Natural killer cell (primary cell): ENCODE measurements around the gene PSME2. TPM values are rescaled to one million over a fixed set of nuclear protein-coding genes. Genes with fewer than 3 reads are reported as not detected.

Experiments used
- ATAC-seq, 3 donors: fragments of 150-1000 bp in 2 of 3; fragments of 200-7000 bp in 1 of 3; cut with Tn5 transposase; 1 replicate in 1 of 3; 2 replicates in 2 of 3; pipeline ENCODE4 v1.10.0; 2021; ENCODE audit warnings: mild to moderate bottlenecking in 2 of 3, moderate library complexity in 2 of 3
- DNase-seq, 2 donors: peaks; one replicate each; pipeline versions ENCODE4 v3.0.0 to v3.0.0-alpha.2; 2013 to 2021; ENCODE audit warnings: mixed read lengths in 1 of 2
- H3K27ac ChIP-seq: one replicate; pipeline ENCODE4 v1.5.1; 2013; ENCODE audit warnings: mild to moderate bottlenecking, low read length
- H3K27me3 ChIP-seq: one replicate; pipeline ENCODE4 v1.6.1; 2013; ENCODE audit warnings: low read length; ENCODE audit not compliant: control insufficient read depth, insufficient read depth
- H3K36me3 ChIP-seq: one replicate; pipeline ENCODE4 v1.6.1; 2013; ENCODE audit warnings: low read length; ENCODE audit not compliant: control insufficient read depth, insufficient read depth
- H3K4me1 ChIP-seq: one replicate; pipeline ENCODE4 v1.6.1; 2013; ENCODE audit warnings: low read length; ENCODE audit not compliant: control insufficient read depth, insufficient read depth
- H3K4me3 ChIP-seq: one replicate; pipeline ENCODE4 v1.5.1; 2013; ENCODE audit warnings: low read length
- H3K9me3 ChIP-seq: one replicate; pipeline ENCODE4 v1.6.1; 2013; ENCODE audit warnings: low read length; ENCODE audit not compliant: control insufficient read depth, insufficient read depth
- H3K27ac Mint-ChIP-seq, 2 donors: one replicate each; pipeline ENCODE4 v1.8.0; 2022; ENCODE audit warnings: mild to moderate bottlenecking in 2 of 2, mixed read lengths in 2 of 2, moderate library complexity in 1 of 2
- H3K27me3 Mint-ChIP-seq, 2 donors: one replicate each; pipeline ENCODE4 v1.8.0; 2022; ENCODE audit warnings: low read depth in 2 of 2, mixed read lengths in 2 of 2
- H3K36me3 Mint-ChIP-seq: one replicate; pipeline ENCODE4 v1.8.0; 2022; ENCODE audit warnings: mixed read lengths
- H3K4me1 Mint-ChIP-seq, 2 donors: one replicate each; pipeline ENCODE4 v1.8.0; 2022; ENCODE audit warnings: mixed read lengths in 2 of 2
- H3K4me3 Mint-ChIP-seq: one replicate; pipeline ENCODE4 v1.8.0; 2022; ENCODE audit warnings: mild to moderate bottlenecking, moderate library complexity, mixed read lengths
- H3K9me3 Mint-ChIP-seq, 2 donors: one replicate each; pipeline ENCODE4 v1.8.0; 2022; ENCODE audit warnings: mixed read lengths in 2 of 2
- CTCF ChIP-seq: fragments of 200-600 bp; IDR thresholded peaks from one replicate; pipeline ENCODE4 v1.8.0; 2022; ENCODE audit warnings: antibody characterized with exemption
- WGBS: methylation state at CpG from one replicate; pipeline ENCODE4 v1.1.7; 2013; ENCODE audit warnings: missing lambda C conversion rate; ENCODE audit not compliant: insufficient coverage; 5-methylcytosine and 5-hydroxymethylcytosine counted together
- intact Hi-C: fragments of 100-400 bp; cut with micrococcal nuclease; formaldehyde crosslinking; loops from one replicate; pipeline ENCODE4 v1.14.2; 2022
- total RNA-seq, 4 donors: library from RNA; stranded (reverse); fragments of 120-200 nt in 1 of 4; gene quantifications; one replicate each; pipeline versions ENCODE4 v1.2.3 to v1.2.4, GENCODE V29; 2013 to 2022

Gene PSME2
- total RNA-seq, 3 donors from 2014 or later (not counting 1 experiment from before 2014, with no cell fraction given) = 193 to 237 (median 234) TPM

DNA sequence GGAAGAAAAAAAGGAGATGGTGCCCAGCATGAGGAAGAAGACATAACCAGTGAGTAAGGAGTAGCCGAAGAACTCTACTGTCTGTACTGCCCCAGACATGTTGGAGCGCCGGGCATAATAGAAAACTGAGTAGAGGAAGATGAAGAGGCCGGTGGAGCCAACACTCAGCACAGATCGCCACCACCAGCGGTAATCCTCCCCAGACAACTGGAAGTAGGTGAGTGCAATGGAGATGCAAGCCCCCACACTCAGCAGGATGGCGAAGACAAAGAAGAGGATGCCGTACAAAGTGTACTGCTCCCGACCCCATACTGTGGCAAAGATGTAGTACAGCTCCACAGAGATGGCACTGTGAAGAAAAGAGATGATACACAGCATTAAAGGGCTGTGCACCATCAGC, 43.0 kb upstream of the PSME2 start:
- Histone ChIP-seq H3K27ac (peak overlapping the region; percentile 68), H3K4me3 (no peak overlapping the region), H3K27me3 (no peaks in the 10 kb centered on the region), H3K4me1 (peaks cover 24% of the 10 kb centered on the region), H3K36me3 (peaks cover 32% of the 10 kb centered on the region), H3K9me3 (no peaks in the 10 kb centered on the region)
- Mint-ChIP-seq H3K4me3 (no peak overlapping the region), H3K4me1 (peaks cover 33 to 41% of the 10 kb centered on the region in 2 donors), H3K27me3 (no peaks in the 10 kb centered on the region), H3K36me3 (no peaks in the 10 kb centered on the region), H3K27ac (peak overlapping the region; percentile 83 to 97), H3K9me3 (no peaks in the 10 kb centered on the region)
- ATAC-seq (no peak), DNase-seq (no peak)
- 94% methylated on average over 9 of the region's 9 CpGs for WGBS
- intact Hi-C loops = loop anchor here (2.0 kb wide), 3 partner anchors 43 to 109 kb away; partner anchors contain the start of genes DCAF11, DHRS1, NOP9 and NRL
- no peak for TF ChIP-seq CTCF

- intact Hi-C loops = loop anchor here (2.0 kb wide), 3 partner anchors 42 to 110 kb away; partner anchors contain the start of genes DCAF11, DHRS1, NOP9 and NRL
- 0% methylated on average over 1 of the region's 3 CpGs for WGBS
- Histone ChIP-seq H3K36me3 (peaks cover 36% of the 10 kb centered on the region), H3K4me3 (no peak overlapping the region), H3K27ac (peak overlapping the region; percentile 68), H3K4me1 (peaks cover 23% of the 10 kb centered on the region), H3K9me3 (no peaks in the 10 kb centered on the region), H3K27me3 (no peaks in the 10 kb centered on the region)
- H3K36me3 Mint-ChIP-seq = no peaks in the 10 kb centered on the region
- peak overlapping the region; percentile 85 for H3K4me3 Mint-ChIP-seq
- H3K27ac Mint-ChIP-seq = peak overlapping the region; percentile 83 to 97
- DNase-seq (no peak), ATAC-seq (no peak)
- TF ChIP-seq CTCF = no peak
- no peaks in the 10 kb centered on the region for H3K27me3 Mint-ChIP-seq
- no peaks in the 10 kb centered on the region for H3K9me3 Mint-ChIP-seq
- H3K4me1 Mint-ChIP-seq = peaks cover 28 to 36% of the 10 kb centered on the region in 2 donors
Measured at GRCh38 chr14:24189059-24189375, 42.6 kb upstream of the PSME2 start.

DNA sequence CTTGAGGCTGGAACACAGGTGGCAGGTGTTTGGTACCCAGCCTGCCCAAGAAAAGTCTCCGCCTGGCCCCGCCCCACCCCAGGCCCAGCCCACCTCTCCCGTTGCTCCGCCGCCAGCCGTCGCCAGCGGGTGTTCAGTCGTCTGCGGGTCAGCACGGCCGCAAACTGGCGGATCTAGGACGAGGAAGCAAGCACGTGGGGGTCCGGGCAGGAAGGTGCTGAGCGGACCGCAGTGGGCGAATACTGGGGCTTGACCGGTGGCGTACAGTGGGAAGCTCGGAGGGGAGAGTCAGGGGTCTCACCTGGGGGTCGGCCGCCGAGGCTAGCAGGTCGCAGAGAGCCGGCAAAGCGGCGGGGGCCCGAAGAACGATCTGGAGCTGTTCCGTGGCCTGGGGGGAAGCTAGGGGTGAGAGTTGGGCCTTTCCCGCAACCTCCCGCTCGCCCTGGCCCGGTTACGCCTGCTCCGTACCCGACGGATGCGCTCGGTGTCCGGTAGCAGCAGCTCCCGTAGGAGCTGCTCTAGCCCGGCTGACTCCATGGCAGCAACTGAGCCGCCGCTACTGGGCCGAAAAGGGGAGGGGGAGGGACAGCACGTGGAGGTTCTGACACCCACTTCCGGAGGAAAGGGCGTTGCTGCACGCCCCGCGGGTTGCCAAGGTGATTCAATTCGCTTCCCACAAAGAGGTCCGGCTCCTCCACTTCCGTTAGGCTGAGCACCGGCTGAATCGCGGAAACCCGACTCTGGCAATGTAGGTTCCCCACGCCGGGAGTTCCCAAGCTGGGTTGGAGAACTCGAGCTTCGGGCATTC, 42.0 kb upstream of the PSME2 start, which contains the start of gene IPO4:
IPO4 (minus strand) TSS at position 566 of the 808 bp plus-strand sequence; CDS start at position 537, 29 bp downstream.
- Histone ChIP-seq H3K27ac (peak within 1 kb of the TSS; percentile 68), H3K27me3 (no peaks in the 10 kb centered on the region), H3K9me3 (no peaks in the 10 kb centered on the region), H3K4me1 (peaks cover 23% of the 10 kb centered on the region), H3K4me3 (peak within 1 kb of the TSS; percentile 56), H3K36me3 (peaks cover 38% of the 10 kb centered on the region)
- peaks cover 26 to 34% of the 10 kb centered on the region in 2 donors for H3K4me1 Mint-ChIP-seq
- ATAC-seq (peak; percentile 92 to 97 (median 93)), DNase-seq (peak; percentile 87 to 98)
- no peaks in the 10 kb centered on the region for H3K9me3 Mint-ChIP-seq
- peak within 1 kb of the TSS; percentile 85 for H3K4me3 Mint-ChIP-seq
- H3K27ac Mint-ChIP-seq = peak within 1 kb of the TSS; percentile 83 to 97
- WGBS = under 1% methylated on average over 65 of the region's 65 CpGs
- intact Hi-C loops = loop anchor here (1.0 to 2.0 kb wide), 4 partner anchors 25 to 110 kb away; partner anchors contain the start of genes CHMP4A, DCAF11, DHRS1 and NOP9
- H3K27me3 Mint-ChIP-seq = no peaks in the 10 kb centered on the region
- no peaks in the 10 kb centered on the region for H3K36me3 Mint-ChIP-seq
- no peak for TF ChIP-seq CTCF
